GM10266 (cell line): ENCODE data around the gene TOGARAM1.

Experiments
- DNase-seq: peaks from one replicate; pipeline ENCODE4 v3.0.0; 2012; ENCODE audit errors: extremely low spot score
- TF ChIP-seq, protein P1 (sequence below): IDR thresholded peaks from 2 replicates; pipeline ENCODE4 v1.5.1; 2012; ENCODE audit warnings: mild to moderate bottlenecking, low read depth; ENCODE audit not compliant: control insufficient read depth, insufficient read depth; ENCODE audit errors: missing control alignments

TOGARAM1 gene

DNA sequence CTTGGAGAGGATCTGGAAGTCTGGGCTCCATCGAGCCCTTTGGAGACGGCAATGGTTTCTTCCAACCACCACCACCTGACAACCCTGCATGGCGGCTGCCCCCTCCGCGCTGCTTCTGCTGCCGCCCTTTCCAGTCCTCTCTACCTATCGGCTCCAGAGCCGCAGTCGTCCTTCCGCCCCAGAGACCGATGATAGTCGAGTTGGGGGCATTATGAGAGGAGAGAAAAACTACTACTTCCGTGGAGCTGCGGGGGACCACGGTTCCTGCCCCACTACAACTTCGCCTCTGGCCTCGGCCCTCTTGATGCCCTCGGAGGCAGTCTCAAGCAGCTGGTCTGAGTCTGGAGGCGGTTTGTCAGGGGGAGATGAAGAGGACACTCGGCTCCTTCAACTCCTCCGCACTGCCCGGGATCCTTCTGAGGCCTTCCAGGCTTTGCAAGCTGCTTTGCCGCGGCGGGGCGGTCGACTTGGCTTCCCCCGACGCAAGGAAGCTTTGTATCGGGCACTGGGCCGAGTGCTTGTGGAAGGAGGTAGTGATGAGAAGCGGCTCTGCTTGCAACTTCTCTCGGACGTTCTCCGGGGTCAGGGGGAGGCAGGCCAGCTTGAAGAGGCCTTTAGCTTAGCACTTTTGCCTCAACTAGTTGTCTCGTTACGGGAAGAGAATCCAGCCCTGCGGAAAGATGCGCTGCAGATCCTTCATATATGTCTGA lies 499 bp downstream of the TOGARAM1 start:
- TF ChIP-seq, protein P1, sequence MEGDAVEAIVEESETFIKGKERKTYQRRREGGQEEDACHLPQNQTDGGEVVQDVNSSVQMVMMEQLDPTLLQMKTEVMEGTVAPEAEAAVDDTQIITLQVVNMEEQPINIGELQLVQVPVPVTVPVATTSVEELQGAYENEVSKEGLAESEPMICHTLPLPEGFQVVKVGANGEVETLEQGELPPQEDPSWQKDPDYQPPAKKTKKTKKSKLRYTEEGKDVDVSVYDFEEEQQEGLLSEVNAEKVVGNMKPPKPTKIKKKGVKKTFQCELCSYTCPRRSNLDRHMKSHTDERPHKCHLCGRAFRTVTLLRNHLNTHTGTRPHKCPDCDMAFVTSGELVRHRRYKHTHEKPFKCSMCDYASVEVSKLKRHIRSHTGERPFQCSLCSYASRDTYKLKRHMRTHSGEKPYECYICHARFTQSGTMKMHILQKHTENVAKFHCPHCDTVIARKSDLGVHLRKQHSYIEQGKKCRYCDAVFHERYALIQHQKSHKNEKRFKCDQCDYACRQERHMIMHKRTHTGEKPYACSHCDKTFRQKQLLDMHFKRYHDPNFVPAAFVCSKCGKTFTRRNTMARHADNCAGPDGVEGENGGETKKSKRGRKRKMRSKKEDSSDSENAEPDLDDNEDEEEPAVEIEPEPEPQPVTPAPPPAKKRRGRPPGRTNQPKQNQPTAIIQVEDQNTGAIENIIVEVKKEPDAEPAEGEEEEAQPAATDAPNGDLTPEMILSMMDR, result no peak
- DNase-seq, result no peak

DNA sequence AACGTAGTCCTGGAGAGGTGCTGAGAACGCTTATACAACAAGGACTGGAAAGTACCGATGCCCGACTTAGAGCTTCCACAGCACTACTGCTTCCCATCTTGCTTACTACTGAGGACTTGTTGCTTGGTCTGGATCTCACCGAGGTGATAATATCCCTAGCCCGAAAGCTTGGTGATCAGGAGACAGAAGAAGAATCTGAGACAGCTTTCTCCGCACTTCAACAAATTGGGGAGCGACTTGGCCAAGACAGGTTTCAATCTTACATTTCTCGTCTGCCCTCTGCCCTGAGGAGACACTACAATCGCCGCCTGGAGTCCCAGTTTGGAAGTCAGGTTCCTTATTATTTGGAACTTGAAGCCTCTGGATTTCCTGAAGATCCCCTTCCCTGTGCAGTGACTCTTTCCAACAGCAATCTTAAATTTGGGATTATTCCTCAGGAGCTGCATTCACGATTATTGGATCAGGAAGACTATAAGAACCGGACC lies 1.1 kb downstream of the TOGARAM1 start:
- TF ChIP-seq, protein P1, result no peak
- DNase-seq, result no peak

DNA sequence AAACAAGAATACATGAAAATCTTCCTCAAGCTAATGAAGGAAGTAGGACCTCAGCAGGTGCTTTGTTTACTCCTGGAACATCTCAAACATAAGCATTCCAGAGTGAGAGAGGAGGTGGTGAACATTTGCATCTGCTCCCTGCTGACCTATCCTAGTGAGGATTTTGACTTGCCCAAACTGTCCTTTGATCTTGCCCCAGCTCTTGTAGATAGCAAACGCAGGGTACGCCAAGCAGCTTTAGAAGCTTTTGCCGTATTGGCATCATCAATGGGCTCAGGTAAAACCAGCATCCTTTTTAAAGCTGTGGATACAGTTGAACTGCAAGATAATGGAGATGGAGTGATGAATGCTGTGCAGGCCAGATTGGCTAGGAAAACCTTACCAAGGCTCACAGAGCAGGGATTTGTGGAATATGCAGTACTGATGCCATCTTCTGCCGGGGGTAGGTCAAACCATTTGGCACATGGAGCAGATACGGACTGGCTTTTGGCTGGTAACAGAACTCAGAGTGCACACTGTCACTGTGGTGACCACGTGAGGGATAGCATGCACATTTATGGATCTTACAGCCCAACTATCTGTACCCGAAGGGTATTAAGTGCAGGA lies 1.9 kb downstream of the TOGARAM1 start:
- TF ChIP-seq, protein P1, result no peak
- DNase-seq, result no peak

DNA sequence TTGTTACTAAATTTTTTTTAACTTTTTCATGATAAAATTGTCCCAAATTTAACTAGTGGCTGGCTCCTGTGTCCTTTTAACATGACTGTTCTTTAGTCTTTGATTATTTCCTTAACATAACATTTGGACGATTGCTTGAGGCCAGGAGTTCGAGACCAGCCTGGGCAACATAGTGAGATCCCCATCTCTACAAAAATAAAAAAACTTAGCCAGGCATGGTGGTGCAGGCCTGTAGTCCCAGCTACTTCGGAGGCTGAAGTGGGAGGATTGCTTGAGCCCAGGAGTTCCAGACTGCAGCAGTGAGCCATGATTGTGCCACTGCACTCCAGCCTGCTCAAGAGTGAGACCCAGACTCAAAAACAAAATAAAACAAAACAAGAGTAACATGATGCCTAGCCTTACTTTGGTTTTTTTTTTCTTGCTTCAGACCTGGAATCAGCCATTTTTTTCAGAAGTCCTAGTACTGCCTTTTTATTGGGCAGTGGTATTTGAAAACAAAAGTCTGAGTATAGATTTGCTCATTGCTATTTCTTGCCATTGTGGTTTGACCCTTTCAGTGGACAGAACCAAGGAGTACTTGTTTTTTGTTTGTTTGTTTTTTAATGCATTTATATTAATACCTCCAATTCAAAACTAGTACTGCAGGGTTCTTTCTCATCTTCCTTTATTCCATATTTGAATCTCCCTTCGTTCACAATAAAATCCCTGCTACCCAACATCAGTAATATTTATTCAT lies 4.8 kb downstream of the TOGARAM1 start:
- DNase-seq, result no peak
- TF ChIP-seq, protein P1, result no peak

DNA sequence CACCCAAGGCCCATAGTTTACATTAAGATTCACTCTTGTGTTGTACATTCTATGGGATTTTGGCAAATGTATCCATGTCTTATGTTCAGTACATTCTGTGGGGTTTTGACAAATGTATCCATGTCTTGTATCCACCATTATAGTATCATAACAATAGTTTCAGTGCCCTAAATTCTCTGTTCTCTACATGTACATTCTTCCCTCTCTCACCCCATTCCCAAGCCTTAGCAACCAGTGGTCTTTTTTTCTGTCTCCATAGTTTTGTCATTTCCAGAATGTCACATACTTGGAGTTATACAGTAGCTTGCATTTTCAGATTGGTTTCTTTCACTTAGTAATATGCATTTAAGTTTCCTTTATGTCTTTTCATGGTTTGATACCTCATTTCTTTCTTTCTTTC lies 6.7 kb downstream of the TOGARAM1 start:
- no peak for DNase-seq
- TF ChIP-seq, protein P1, result no peak

DNA sequence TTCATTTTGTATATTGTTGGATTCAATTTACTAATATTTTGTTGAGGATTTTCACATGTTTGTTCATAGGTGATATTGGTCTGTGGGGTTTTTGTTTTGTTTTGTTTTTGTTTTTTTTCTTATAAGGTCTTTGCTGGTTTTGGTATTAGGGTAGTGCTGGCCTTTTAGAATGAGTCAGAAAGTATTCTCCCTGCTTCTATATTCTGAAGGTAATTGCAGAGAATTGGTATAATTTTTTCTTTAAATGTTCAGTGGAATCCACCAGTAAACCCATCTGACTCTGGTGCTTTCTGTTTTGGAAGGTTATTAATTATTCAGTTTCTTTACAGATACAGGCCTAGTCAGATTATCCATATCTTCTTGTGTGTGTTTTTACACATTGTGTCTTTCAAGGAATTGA lies 8.9 kb downstream of the TOGARAM1 start:
- no peak for DNase-seq
- TF ChIP-seq, protein P1, result no peak

DNA sequence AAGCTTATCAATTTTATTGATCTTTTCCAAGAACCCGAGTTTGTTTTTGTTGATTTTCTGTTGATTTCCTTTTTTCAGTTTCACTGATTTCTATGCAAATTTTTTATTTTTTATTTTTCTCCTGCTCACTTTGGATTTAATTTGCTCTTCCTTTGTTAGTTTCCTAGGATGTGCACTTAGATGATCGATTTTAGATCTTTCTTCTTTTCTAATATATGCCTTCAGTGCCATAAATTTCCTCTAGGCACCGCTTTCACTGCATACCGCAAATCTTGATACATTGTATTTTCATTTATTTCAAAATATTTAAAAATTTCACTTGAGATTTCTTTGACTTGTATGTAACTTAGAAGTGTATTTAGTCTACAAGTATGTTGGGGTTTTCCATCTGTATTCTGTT lies 9.5 kb downstream of the TOGARAM1 start:
- TF ChIP-seq, protein P1, result no peak
- no peak for DNase-seq
